IMR-90 (cell line): ENCODE results near the gene EPB41L2. TPM values are rescaled to one million over a fixed set of nuclear protein-coding genes. Genes with fewer than 3 reads are reported as not detected.

Experiments used
- ATAC-seq: fragments of 200-7000 bp; cut with Tn5 transposase; 2 replicates; pipeline ENCODE4 v1.9.1; 2020; ENCODE audit warnings: low read depth, mild to moderate bottlenecking, moderate library complexity
- BruUV-seq: library from RNA; stranded (reverse); fragments of 400-500 nt; replicated peaks from 2 replicates; lab custom pipeline; 2021; lab: Mats Ljungman, UMichigan
- CTCF ChIA-PET: fragments of 300-600 bp; formaldehyde crosslinking; extraction: SDS; loops from one replicate; lab custom pipeline; 2021; ENCODE audit warnings: antibody characterized with exemption; lab: Yijun Ruan, JAX
- POLR2A ChIA-PET: fragments of 300-600 bp; sonication (Branson Sonifier 250); formaldehyde crosslinking; loops from one replicate; lab custom pipeline; 2022; ENCODE audit warnings: antibody characterized with exemption; ENCODE audit not compliant: unreplicated experiment; lab: Charles Lee
- DNase-seq: peaks from one replicate; pipeline ENCODE4 v3.0.0; 2013
- H2AFZ ChIP-seq: replicated peaks from 2 replicates; pipeline ENCODE3; 2013; ENCODE audit warnings: low read length, mild to moderate bottlenecking; ENCODE audit not compliant: poor library complexity
- H2AK5ac ChIP-seq: 2 replicates; pipeline ENCODE4 v1.6.1; 2013; ENCODE audit warnings: low read depth, low read length, inconsistent platforms
- H2AK9ac ChIP-seq: replicated peaks from 2 replicates; pipeline ENCODE3; 2013; ENCODE audit warnings: mild to moderate bottlenecking, low read depth, low read length, moderate library complexity; ENCODE audit not compliant: poor library complexity
- H2BK120ac ChIP-seq: 2 replicates; pipeline ENCODE4 v1.6.1; 2013; ENCODE audit warnings: low read depth, low read length, inconsistent platforms
- H2BK15ac ChIP-seq: 3 replicates; pipeline ENCODE4 v1.6.1; 2013; ENCODE audit warnings: low read depth, low read length, inconsistent platforms
- H2BK20ac ChIP-seq: 2 replicates; pipeline ENCODE4 v1.6.1; 2013; ENCODE audit warnings: low read depth, mild to moderate bottlenecking, inconsistent platforms, low read length, moderate library complexity
- H2BK5ac ChIP-seq: 2 replicates; pipeline ENCODE4 v1.6.1; 2013; ENCODE audit warnings: mild to moderate bottlenecking, low read depth, low read length, inconsistent platforms; ENCODE audit not compliant: poor library complexity, severe bottlenecking
- H3K14ac ChIP-seq: replicated peaks from 2 replicates; pipeline ENCODE4 v1.6.1; 2013; ENCODE audit warnings: low read depth, low read length, inconsistent platforms
- H3K18ac ChIP-seq: 2 replicates; pipeline ENCODE4 v1.6.1; 2013; ENCODE audit warnings: low read depth, low read length, control low read depth
- H3K23ac ChIP-seq: 2 replicates; pipeline ENCODE4 v1.6.1; 2013; ENCODE audit warnings: low read depth, low read length, inconsistent platforms
- H3K27ac ChIP-seq: 2 replicates; pipeline ENCODE4 v1.5.1; 2013; ENCODE audit warnings: mild to moderate bottlenecking, control low read depth, low read length; ENCODE audit not compliant: insufficient read depth
- H3K27me3 ChIP-seq: 2 replicates; pipeline ENCODE4 v1.6.1; 2013; ENCODE audit warnings: low read length; ENCODE audit not compliant: control insufficient read depth, insufficient read depth
- H3K36me3 ChIP-seq: 2 replicates; pipeline ENCODE4 v1.6.1; 2013; ENCODE audit warnings: low read length, mixed read lengths; ENCODE audit not compliant: control insufficient read depth, insufficient read depth
- H3K4ac ChIP-seq: 2 replicates; pipeline ENCODE4 v1.6.1; 2013; ENCODE audit warnings: low read depth, low read length, inconsistent platforms
- H3K4me1 ChIP-seq: 2 replicates; pipeline ENCODE4 v1.6.1; 2013; ENCODE audit warnings: low read length, mixed read lengths; ENCODE audit not compliant: control insufficient read depth, insufficient read depth
- H3K4me2 ChIP-seq: 2 replicates; pipeline ENCODE4 v1.6.1; 2013; ENCODE audit warnings: low read depth, mild to moderate bottlenecking, control low read depth, low read length, moderate library complexity
- H3K4me3 ChIP-seq: 2 replicates; pipeline ENCODE4 v1.5.1; 2013; ENCODE audit warnings: low read depth, mild to moderate bottlenecking, control low read depth, low read length, moderate library complexity; ENCODE audit not compliant: insufficient read depth
- H3K56ac ChIP-seq: 2 replicates; pipeline ENCODE4 v1.6.1; 2013; ENCODE audit warnings: low read length, inconsistent platforms; ENCODE audit not compliant: insufficient read depth; ENCODE audit errors: extremely low read depth
- H3K79me1 ChIP-seq, 2 experiments: 2 replicates each; pipeline ENCODE4 v1.6.1; 2013; ENCODE audit warnings: low read length in 2 of 2, inconsistent platforms in 1 of 2, low read depth in 1 of 2
- H3K9ac ChIP-seq: 2 replicates; pipeline ENCODE4 v1.6.1; 2013; ENCODE audit warnings: low read depth, low read length, control low read depth
- H3K9me1 ChIP-seq: 2 replicates; pipeline ENCODE4 v1.6.1; 2013; ENCODE audit warnings: low read length, inconsistent platforms; ENCODE audit not compliant: insufficient read depth
- H3K9me3 ChIP-seq: 2 replicates; pipeline ENCODE4 v1.6.1; 2013; ENCODE audit warnings: low read length; ENCODE audit not compliant: control insufficient read depth, insufficient read depth
- H4K20me1 ChIP-seq: 2 replicates; pipeline ENCODE4 v1.6.1; 2013; ENCODE audit warnings: low read length, inconsistent platforms; ENCODE audit not compliant: insufficient read depth
- H4K5ac ChIP-seq: 2 replicates; pipeline ENCODE4 v1.6.1; 2013; ENCODE audit warnings: mild to moderate bottlenecking, low read depth, low read length, control low read depth
- H4K8ac ChIP-seq, 2 experiments: 2 replicates each; pipeline ENCODE4 v1.6.1; 2013; ENCODE audit warnings: low read depth in 2 of 2, low read length in 2 of 2, control low read depth in 1 of 2, inconsistent platforms in 1 of 2
- H4K91ac ChIP-seq: 2 replicates; pipeline ENCODE4 v1.6.1; 2013; ENCODE audit warnings: low read depth, low read length, inconsistent platforms; ENCODE audit not compliant: insufficient read depth
- BHLHE40 ChIP-seq: fragments of 150-350 bp; IDR thresholded peaks from 2 replicates; pipeline ENCODE4 v1.6.1; 2016; ENCODE audit warnings: mild to moderate bottlenecking, low read depth, low read length
- CEBPB ChIP-seq: IDR thresholded peaks from 2 replicates; pipeline ENCODE4 v1.6.1; 2012; ENCODE audit warnings: low read depth, low read length, improper control_type of control experiment
- CHD1 ChIP-seq: IDR thresholded peaks from 2 replicates; pipeline ENCODE4 v1.6.1; 2012; ENCODE audit warnings: low read depth, low read length, improper control_type of control experiment
- FOS ChIP-seq: fragments of 150-350 bp; IDR thresholded peaks from 2 replicates; pipeline ENCODE4 v1.6.1; 2016; ENCODE audit warnings: low read depth, low read length
- MAFK ChIP-seq: IDR thresholded peaks from 2 replicates; pipeline ENCODE4 v1.6.1; 2012; ENCODE audit warnings: low read depth, low read length, improper control_type of control experiment
- MAZ ChIP-seq: IDR thresholded peaks from 2 replicates; pipeline ENCODE4 v1.6.1; 2012; ENCODE audit warnings: low read depth, mild to moderate bottlenecking, low read length, improper control_type of control experiment, moderate library complexity, borderline replicate concordance
- MXI1 ChIP-seq: IDR thresholded peaks from 2 replicates; pipeline ENCODE4 v1.6.1; 2012; ENCODE audit warnings: low read depth, mild to moderate bottlenecking, low read length, moderate library complexity, borderline replicate concordance
- NFE2L2 ChIP-seq: fragments of 150-350 bp; IDR thresholded peaks from 2 replicates; pipeline ENCODE4 v1.6.1; 2016; ENCODE audit warnings: low read depth, mild to moderate bottlenecking, low read length
- POLR2A ChIP-seq: IDR thresholded peaks from 2 replicates; pipeline ENCODE4 v1.6.1; 2012; ENCODE audit warnings: mild to moderate bottlenecking, low read depth, low read length
- RAD21 ChIP-seq: IDR thresholded peaks from 2 replicates; pipeline ENCODE4 v1.6.1; 2012; ENCODE audit warnings: low read length, improper control_type of control experiment
- RCOR1 ChIP-seq: IDR thresholded peaks from 2 replicates; pipeline ENCODE4 v1.6.1; 2012; ENCODE audit warnings: mild to moderate bottlenecking, low read length, improper control_type of control experiment; ENCODE audit not compliant: insufficient replicate concordance
- RFX5 ChIP-seq: IDR thresholded peaks from 2 replicates; pipeline ENCODE4 v1.8.0; 2012; ENCODE audit warnings: low read depth, mild to moderate bottlenecking, low read length, moderate library complexity
- SMC3 ChIP-seq: fragments of 150-350 bp; IDR thresholded peaks from 2 replicates; pipeline ENCODE4 v1.6.1; 2016; ENCODE audit warnings: low read depth, mild to moderate bottlenecking, antibody characterized with exemption, low read length, moderate library complexity
- WGBS, 2 experiments: methylation state at CpG; one replicate each; pipeline versions ENCODE4 v1.1.5 to v1.1.7; 2013; ENCODE audit warnings: missing lambda C conversion rate in 2 of 2; ENCODE audit not compliant: insufficient read length in 1 of 2; ENCODE audit errors: extremely low coverage in 2 of 2; 5-methylcytosine and 5-hydroxymethylcytosine counted together
- dilution Hi-C: fragments of 300-500 bp; cut with HindIII; formaldehyde crosslinking; loops from one replicate; pipeline ENCODE4 v1.14.3; 2018; ENCODE audit warnings: low sequenced_read_pairs; ENCODE audit not compliant: unreplicated experiment
- in situ Hi-C: fragments of 300-500 bp; cut with MboI; formaldehyde crosslinking; loops from 3 replicates; pipeline ENCODE4 v1.14.3; 2019; ENCODE audit warnings: low sequenced_read_pairs, inconsistent platforms, mixed read lengths
- intact Hi-C: fragments of 100-400 bp; cut with micrococcal nuclease; formaldehyde crosslinking; loops from 2 replicates; pipeline ENCODE4 v1.10.0; 2022
- polyA plus RNA-seq, 3 experiments: library from polyadenylated mRNA; depleted of rRNA; stranded (reverse); fragments of >200 nt; gene quantifications; 2 replicates each; pipeline ENCODE4 v1.2.3, GENCODE V29; 2012; ENCODE audit warnings: low replicate concordance in 1 of 3
- total RNA-seq: library from RNA; depleted of rRNA; stranded (reverse); fragments of >200 nt; gene quantifications from 2 replicates; pipeline ENCODE4 v1.2.3, GENCODE V29; 2012
- TF ChIP-seq, protein P1 (sequence below): conservative IDR thresholded peaks from 2 replicates; pipeline ENCODE4 v1.5.1; 2012; ENCODE audit warnings: mild to moderate bottlenecking, low read depth, low read length, improper control_type of control experiment
- TF ChIP-seq, protein P2 (sequence below): fragments of 150-350 bp; IDR thresholded peaks from 2 replicates; pipeline ENCODE4 v1.6.1; 2017; ENCODE audit warnings: mild to moderate bottlenecking, antibody characterized with exemption, low read length, low read depth
- TF ChIP-seq, protein P3 (sequence below): fragments of 150-350 bp; IDR thresholded peaks from 2 replicates; pipeline ENCODE4 v1.6.1; 2016; ENCODE audit warnings: low read depth, mild to moderate bottlenecking, low read length, moderate library complexity, borderline replicate concordance

Gene EPB41L2
- total and polyA plus RNA-seq, 2 of the 4 experiments (the other 2 are of a cell fraction), result 85.7 to 99.8 TPM

DNA sequence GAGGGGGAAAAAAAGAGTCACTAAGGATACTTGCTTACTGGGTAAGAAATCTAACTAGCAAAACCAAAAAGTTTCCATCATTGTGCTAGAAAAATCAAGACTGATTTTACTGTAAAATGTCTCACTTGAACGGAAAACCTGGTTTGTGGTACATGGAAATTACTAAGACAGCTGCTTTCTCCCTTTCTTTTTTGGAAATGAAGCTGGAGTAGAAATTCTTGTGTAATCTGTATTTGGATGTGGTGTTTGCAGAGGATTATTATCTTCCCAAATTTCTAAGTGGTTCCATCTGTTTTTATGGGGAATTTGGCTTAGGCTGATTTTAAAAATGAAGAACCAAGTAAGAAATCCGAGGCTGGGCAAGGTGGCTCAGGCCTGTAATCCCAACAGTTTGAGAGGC lies 20.4 kb downstream of the EPB41L2 start:
- Histone ChIP-seq H3K27me3 (no peaks in the 10 kb centered on the region), H3K79me1 (peaks cover 18 to 51% of the 10 kb centered on the region in 2 experiments), H4K91ac (no peak overlapping the region), H3K18ac (no peak overlapping the region), H2AFZ (no peak overlapping the region), H3K23ac (no peak overlapping the region), H3K4ac (no peak overlapping the region), H4K20me1 (peaks cover 13% of the 10 kb centered on the region; the same call in 1 of the 2 replicates), H3K14ac (no peak overlapping the region), H2AK5ac (no peak overlapping the region), H3K9ac (no peak overlapping the region), H2AK9ac (no peak overlapping the region), H3K36me3 (no peaks in the 10 kb centered on the region), H4K5ac (no peak overlapping the region), H3K4me3 (no peak overlapping the region), H2BK120ac (no peak overlapping the region), H2BK15ac (no peak overlapping the region), H4K8ac (no peak overlapping the region), H3K9me1 (peaks cover 5% of the 10 kb centered on the region; the same call in 1 of the 2 replicates), H2BK5ac (no peak overlapping the region), H3K4me2 (no peak overlapping the region), H3K4me1 (peaks cover 14% of the 10 kb centered on the region), H3K27ac (no peak overlapping the region; the same call in 1 of the 2 replicates), H3K9me3 (no peaks in the 10 kb centered on the region), H2BK20ac (no peak overlapping the region), H3K56ac (no peak overlapping the region)
- TF ChIP-seq BHLHE40 (no peak), SMC3 (no peak), RAD21 (no peak), NFE2L2 (no peak), RFX5 (no peak), MAFK (no peak), CHD1 (no peak), MAZ (no peak), MXI1 (no peak), RCOR1 (no peak), POLR2A (no peak), FOS (no peak), CEBPB (no peak)
- TF ChIP-seq, protein P1, sequence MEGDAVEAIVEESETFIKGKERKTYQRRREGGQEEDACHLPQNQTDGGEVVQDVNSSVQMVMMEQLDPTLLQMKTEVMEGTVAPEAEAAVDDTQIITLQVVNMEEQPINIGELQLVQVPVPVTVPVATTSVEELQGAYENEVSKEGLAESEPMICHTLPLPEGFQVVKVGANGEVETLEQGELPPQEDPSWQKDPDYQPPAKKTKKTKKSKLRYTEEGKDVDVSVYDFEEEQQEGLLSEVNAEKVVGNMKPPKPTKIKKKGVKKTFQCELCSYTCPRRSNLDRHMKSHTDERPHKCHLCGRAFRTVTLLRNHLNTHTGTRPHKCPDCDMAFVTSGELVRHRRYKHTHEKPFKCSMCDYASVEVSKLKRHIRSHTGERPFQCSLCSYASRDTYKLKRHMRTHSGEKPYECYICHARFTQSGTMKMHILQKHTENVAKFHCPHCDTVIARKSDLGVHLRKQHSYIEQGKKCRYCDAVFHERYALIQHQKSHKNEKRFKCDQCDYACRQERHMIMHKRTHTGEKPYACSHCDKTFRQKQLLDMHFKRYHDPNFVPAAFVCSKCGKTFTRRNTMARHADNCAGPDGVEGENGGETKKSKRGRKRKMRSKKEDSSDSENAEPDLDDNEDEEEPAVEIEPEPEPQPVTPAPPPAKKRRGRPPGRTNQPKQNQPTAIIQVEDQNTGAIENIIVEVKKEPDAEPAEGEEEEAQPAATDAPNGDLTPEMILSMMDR, result no peak
- TF ChIP-seq, protein P2, sequence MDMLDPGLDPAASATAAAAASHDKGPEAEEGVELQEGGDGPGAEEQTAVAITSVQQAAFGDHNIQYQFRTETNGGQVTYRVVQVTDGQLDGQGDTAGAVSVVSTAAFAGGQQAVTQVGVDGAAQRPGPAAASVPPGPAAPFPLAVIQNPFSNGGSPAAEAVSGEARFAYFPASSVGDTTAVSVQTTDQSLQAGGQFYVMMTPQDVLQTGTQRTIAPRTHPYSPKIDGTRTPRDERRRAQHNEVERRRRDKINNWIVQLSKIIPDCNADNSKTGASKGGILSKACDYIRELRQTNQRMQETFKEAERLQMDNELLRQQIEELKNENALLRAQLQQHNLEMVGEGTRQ, result no peak
- TF ChIP-seq, protein P3, sequence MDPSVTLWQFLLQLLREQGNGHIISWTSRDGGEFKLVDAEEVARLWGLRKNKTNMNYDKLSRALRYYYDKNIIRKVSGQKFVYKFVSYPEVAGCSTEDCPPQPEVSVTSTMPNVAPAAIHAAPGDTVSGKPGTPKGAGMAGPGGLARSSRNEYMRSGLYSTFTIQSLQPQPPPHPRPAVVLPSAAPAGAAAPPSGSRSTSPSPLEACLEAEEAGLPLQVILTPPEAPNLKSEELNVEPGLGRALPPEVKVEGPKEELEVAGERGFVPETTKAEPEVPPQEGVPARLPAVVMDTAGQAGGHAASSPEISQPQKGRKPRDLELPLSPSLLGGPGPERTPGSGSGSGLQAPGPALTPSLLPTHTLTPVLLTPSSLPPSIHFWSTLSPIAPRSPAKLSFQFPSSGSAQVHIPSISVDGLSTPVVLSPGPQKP, result no peak
- in situ Hi-C loops (no loop called here), dilution Hi-C loops (no loop called here), intact Hi-C loops (no loop called here)
- ATAC-seq (no peak), DNase-seq (no peak)
- no TSS peak for BruUV-seq
- ChIA-PET CTCF (no interaction called here), POLR2A (no interaction called here)
- no CpG with 5 or more reads among the region's 2 CpGs for WGBS, 2 experiments
